Fibroblast of lung (primary cell): Measurements from ENCODE around the gene ETFB. TPM values are rescaled to one million over a fixed set of nuclear protein-coding genes. Genes with fewer than 3 reads are reported as not detected.
A peak's percentile ranks its signal among the peaks of the same experiment; 100 is the strongest.

Experiments used
- DNase-seq, 2 donors: peaks; one replicate each; pipeline versions ENCODE4 v3.0.0 to v3.0.0-alpha.2; 2010; ENCODE audit warnings: low read depth in 2 of 2
- H2AFZ ChIP-seq: 2 replicates; pipeline ENCODE4 v1.5.1; 2012; ENCODE audit warnings: low read length, control low read depth, inconsistent platforms
- H3K27ac ChIP-seq: 2 replicates; pipeline ENCODE4 v1.5.1; 2011; ENCODE audit warnings: low read length, control low read depth; ENCODE audit not compliant: insufficient read depth
- H3K27me3 ChIP-seq: 2 replicates; pipeline ENCODE4 v1.5.1; 2011; ENCODE audit warnings: mild to moderate bottlenecking, low read length; ENCODE audit not compliant: control insufficient read depth, insufficient read depth
- H3K36me3 ChIP-seq: 2 replicates; pipeline ENCODE4 v1.5.1; 2011; ENCODE audit warnings: low read length; ENCODE audit not compliant: control insufficient read depth, insufficient read depth
- H3K4me1 ChIP-seq: 2 replicates; pipeline ENCODE4 v1.5.1; 2011; ENCODE audit warnings: low read length; ENCODE audit not compliant: control insufficient read depth, insufficient read depth; ENCODE audit errors: extremely low read depth
- H3K4me2 ChIP-seq: 2 replicates; pipeline ENCODE4 v1.5.1; 2011; ENCODE audit warnings: low read length, control low read depth; ENCODE audit not compliant: insufficient read depth; ENCODE audit errors: extremely low read depth
- H3K4me3 ChIP-seq, 4 experiments: fragments of 200-600 bp in 1 of 4; sonication (generic) in 1 of 4; replicated peaks in 1 of 4; 2 replicates each; pipeline ENCODE4 v1.5.1; 2011 to 2016; ENCODE audit warnings: low read length in 4 of 4, low read depth in 3 of 4, mild to moderate bottlenecking in 3 of 4, control low read depth in 2 of 4, inconsistent platforms in 1 of 4, mixed read lengths in 1 of 4; ENCODE audit not compliant: insufficient read depth in 1 of 4; ENCODE audit errors: control extremely low read depth in 1 of 4
- H3K79me2 ChIP-seq: 2 replicates; pipeline ENCODE4 v1.5.1; 2012; ENCODE audit warnings: mild to moderate bottlenecking, low read length, inconsistent platforms; ENCODE audit not compliant: control insufficient read depth, insufficient read depth
- H3K9ac ChIP-seq: 2 replicates; pipeline ENCODE4 v1.5.1; 2011; ENCODE audit warnings: mild to moderate bottlenecking, low read length, control low read depth; ENCODE audit not compliant: insufficient read depth
- H3K9me3 ChIP-seq: 2 replicates; pipeline ENCODE4 v1.5.1; 2012; ENCODE audit warnings: low read depth, low read length; ENCODE audit not compliant: control insufficient read depth, insufficient read depth
- H4K20me1 ChIP-seq: 2 replicates; pipeline ENCODE4 v1.5.1; 2011; ENCODE audit warnings: low read length; ENCODE audit not compliant: control insufficient read depth, insufficient read depth; ENCODE audit errors: extremely low read depth
- EZH2 ChIP-seq: IDR thresholded peaks from 2 replicates; pipeline ENCODE4 v1.5.1; 2012; ENCODE audit warnings: low read length, control low read depth, mild to moderate bottlenecking; ENCODE audit errors: missing control alignments
- polyA plus RNA-seq, 2 donors: library from polyadenylated mRNA; depleted of rRNA in 1 of 2; stranded (reverse) in 1 of 2; unstranded in 1 of 2; fragments of >200 nt; gene quantifications; 2 replicates each; pipeline ENCODE4 v1.2.1, GENCODE V29; 2011 to 2012; ENCODE audit warnings: missing spikeins in 1 of 2
- total RNA-seq: library from RNA; depleted of rRNA; stranded (reverse); fragments of >200 nt; gene quantifications from 2 replicates; pipeline ENCODE4 v1.2.1, GENCODE V29; 2014
- TF ChIP-seq, protein P1 (sequence below), 2 donors: IDR thresholded peaks in 1 of 2; conservative IDR thresholded peaks in 1 of 2; 1 replicate in 1 of 2; 2 replicates in 1 of 2; pipeline ENCODE4 v1.5.1; 2011 to 2012; ENCODE audit warnings: low read length in 2 of 2, control low read depth in 1 of 2, inconsistent platforms in 1 of 2, low read depth in 1 of 2, mild to moderate bottlenecking in 1 of 2

The ETFB gene
- total and polyA plus RNA-seq, 2 donors (not counting 1 experiment from before 2014, with no cell fraction given): 84.4 to 123 TPM

DNA sequence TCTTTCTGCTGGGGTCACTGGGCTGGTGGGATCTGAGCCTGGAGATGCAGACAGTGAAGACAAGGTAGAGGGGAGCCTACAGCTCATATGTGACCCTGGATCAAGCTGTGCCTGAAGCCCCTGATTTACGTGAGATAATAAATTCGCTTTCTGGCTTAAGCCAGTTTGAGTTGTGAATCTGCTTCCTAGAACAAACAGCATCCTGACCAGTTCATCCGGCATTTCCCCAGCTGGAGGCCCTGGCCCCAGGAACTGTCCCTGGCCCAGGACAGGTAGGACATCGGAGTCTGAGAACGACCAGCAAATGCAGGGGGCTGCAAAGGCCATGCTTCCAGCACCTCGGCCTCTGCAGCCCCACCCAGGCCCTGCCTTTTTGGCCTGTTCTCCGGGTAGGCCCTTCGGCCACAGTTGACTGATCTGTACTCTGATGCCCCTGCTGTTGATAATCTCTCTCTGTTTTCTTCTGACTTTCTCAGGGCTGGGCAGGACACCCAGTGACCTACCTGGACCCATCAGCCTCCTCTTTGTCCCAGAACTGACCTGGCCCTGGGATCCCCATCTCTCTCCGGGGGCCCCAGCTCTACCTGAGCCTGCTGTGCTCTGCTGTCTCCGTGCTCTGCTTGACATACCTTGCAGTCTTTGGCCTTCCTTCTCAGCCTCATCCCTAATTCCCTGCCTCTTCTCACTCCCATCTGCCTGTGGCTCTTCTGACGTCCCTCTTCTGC is 14.8 kb downstream of the ETFB start:
- H3K27ac ChIP-seq: peak overlapping the region; percentile 43

DNA sequence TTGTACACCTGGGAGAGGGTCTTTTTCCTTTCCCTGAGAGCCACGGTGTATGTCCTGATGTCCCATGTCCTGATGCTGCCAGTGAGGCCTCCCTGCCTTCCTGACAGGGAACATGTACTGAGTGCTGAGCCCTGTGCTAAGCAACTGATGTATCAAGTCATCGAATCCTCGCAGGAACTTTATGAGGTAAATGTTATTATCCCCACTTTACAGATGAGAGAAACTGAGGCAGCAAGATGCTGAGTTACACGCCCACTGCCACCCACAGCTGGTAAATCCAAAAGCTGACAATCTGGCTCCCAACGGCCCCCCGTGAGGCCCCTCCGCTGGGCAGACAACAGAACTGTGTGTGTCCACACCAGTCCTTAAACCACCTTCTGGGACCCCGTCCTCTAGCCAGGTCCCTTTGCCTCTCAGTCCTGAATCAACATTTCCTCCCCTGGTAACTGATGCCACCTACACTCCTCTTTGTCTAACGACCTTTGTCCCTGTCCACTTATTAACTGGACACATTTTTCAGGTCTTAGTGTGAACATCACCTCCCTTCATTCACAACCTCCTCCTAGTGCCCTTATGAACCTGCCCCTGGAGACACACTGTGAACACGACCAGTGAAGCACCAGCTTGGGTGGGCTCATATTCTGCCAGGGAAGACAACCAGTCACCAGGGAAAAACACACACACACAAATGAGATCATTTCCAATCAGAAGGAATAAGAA is 18.8 kb downstream of the ETFB start:
- Histone ChIP-seq H4K20me1 (no peaks in the 10 kb centered on the region), H3K9ac (no peak overlapping the region), H2AFZ (no peak overlapping the region), H3K9me3 (no peaks in the 10 kb centered on the region), H3K4me2 (no peak overlapping the region), H3K4me3 (no peak overlapping the region), H3K4me1 (no peaks in the 10 kb centered on the region), H3K27ac (no peak overlapping the region), H3K27me3 (no peaks in the 10 kb centered on the region), H3K79me2 (no peaks in the 10 kb centered on the region), H3K36me3 (peaks cover 4% of the 10 kb centered on the region)
- no peak for TF ChIP-seq EZH2
- TF ChIP-seq, protein P1, sequence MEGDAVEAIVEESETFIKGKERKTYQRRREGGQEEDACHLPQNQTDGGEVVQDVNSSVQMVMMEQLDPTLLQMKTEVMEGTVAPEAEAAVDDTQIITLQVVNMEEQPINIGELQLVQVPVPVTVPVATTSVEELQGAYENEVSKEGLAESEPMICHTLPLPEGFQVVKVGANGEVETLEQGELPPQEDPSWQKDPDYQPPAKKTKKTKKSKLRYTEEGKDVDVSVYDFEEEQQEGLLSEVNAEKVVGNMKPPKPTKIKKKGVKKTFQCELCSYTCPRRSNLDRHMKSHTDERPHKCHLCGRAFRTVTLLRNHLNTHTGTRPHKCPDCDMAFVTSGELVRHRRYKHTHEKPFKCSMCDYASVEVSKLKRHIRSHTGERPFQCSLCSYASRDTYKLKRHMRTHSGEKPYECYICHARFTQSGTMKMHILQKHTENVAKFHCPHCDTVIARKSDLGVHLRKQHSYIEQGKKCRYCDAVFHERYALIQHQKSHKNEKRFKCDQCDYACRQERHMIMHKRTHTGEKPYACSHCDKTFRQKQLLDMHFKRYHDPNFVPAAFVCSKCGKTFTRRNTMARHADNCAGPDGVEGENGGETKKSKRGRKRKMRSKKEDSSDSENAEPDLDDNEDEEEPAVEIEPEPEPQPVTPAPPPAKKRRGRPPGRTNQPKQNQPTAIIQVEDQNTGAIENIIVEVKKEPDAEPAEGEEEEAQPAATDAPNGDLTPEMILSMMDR (conservative IDR thresholded peaks at IDR 0.05 in 1 of 2, IDR thresholded peaks at IDR 0.05 in 1 of 2; ENCODE audit: low read depth in 1 of 2, low read length in 2 of 2): no peak
- DNase-seq: no peak

More for the DNA sequence above, 14.8 kb downstream of the ETFB start:
- no peak overlapping the region for H2AFZ ChIP-seq
- no peaks in the 10 kb centered on the region for H3K27me3 ChIP-seq
- H3K9ac ChIP-seq: no peak overlapping the region
- H3K9me3 ChIP-seq: no peaks in the 10 kb centered on the region
- no peaks in the 10 kb centered on the region for H4K20me1 ChIP-seq
- DNase-seq: no peak
- TF ChIP-seq EZH2: no peak
- TF ChIP-seq, protein P1 (conservative IDR thresholded peaks at IDR 0.05 in 1 of 2, IDR thresholded peaks at IDR 0.05 in 1 of 2; ENCODE audit: low read depth in 1 of 2, low read length in 2 of 2): no peak
- peaks cover 4% of the 10 kb centered on the region for H3K36me3 ChIP-seq
- no peak overlapping the region for H3K4me2 ChIP-seq
- H3K4me1 ChIP-seq: no peaks in the 10 kb centered on the region
- no peak overlapping the region for H3K4me3 ChIP-seq
- no peaks in the 10 kb centered on the region for H3K79me2 ChIP-seq

DNA sequence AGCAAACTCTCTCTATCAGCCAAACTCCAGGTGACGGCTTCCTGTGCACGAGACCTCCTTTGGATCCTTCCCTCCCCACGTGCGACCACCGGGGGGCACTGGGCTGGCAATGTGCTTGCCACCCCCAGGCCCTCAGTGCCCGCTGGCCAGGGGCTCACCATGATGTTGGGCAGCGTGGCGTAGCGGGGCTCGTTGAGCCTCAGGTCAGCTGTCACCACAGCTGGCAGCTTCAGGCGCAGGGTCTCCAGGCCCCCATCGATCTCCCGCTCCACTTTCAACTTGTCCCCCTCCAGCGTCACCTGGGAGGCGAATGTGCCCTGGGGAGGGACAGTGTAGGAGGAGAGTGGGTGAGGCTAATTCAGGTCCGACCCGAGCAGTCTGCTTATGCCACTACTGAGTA is 19.4 kb downstream of the ETFB start:
- H3K9me3 ChIP-seq: no peaks in the 10 kb centered on the region
- H3K27me3 ChIP-seq: no peaks in the 10 kb centered on the region
- no peaks in the 10 kb centered on the region for H4K20me1 ChIP-seq
- no peaks in the 10 kb centered on the region for H3K79me2 ChIP-seq
- no peaks in the 10 kb centered on the region for H3K4me1 ChIP-seq
- H3K4me3 ChIP-seq: no peak overlapping the region
- no peak for TF ChIP-seq EZH2
- TF ChIP-seq, protein P1 (conservative IDR thresholded peaks at IDR 0.05 in 1 of 2, IDR thresholded peaks at IDR 0.05 in 1 of 2; ENCODE audit: low read depth in 1 of 2, low read length in 2 of 2): no peak
- no peak overlapping the region for H2AFZ ChIP-seq
- H3K27ac ChIP-seq: no peak overlapping the region
- no peak overlapping the region for H3K9ac ChIP-seq
- no peak for DNase-seq
- H3K4me2 ChIP-seq: no peak overlapping the region
- H3K36me3 ChIP-seq: peaks cover 4% of the 10 kb centered on the region
